ENCODE data around the gene PANX2.

Gene PANX2

GRCh38 chr22:50210378-50211139, 40.0 kb downstream of the PANX2 start:
- DNase-seq (ENCODE audit: low read depth in 4 of 4, low spot score in 1 of 4) = no peak

GRCh38 chr22:50211147-50211546, 40.6 kb downstream of the PANX2 start:
- DNase-seq (ENCODE audit: low read depth in 4 of 4, low spot score in 1 of 4) = no peak

- DNase-seq (ENCODE audit: low read depth in 4 of 4, low spot score in 1 of 4) = no peak
These were observed 42.7 kb downstream of the PANX2 start for GRCh38 chr22:50213263-50213662.

- no peak for DNase-seq (ENCODE audit: low read depth in 4 of 4, low spot score in 1 of 4)
These were observed 44.9 kb downstream of the PANX2 start for GRCh38 chr22:50215297-50216054.

- no peak for DNase-seq (ENCODE audit: low read depth in 4 of 4, low spot score in 1 of 4)
These were observed 45.6 kb downstream of the PANX2 start for GRCh38 chr22:50216055-50216683.

GRCh38 chr22:50216684-50217520, 46.4 kb downstream of the PANX2 start:
- DNase-seq (ENCODE audit: low read depth in 4 of 4, low spot score in 1 of 4) = no peak

- DNase-seq (ENCODE audit: low read depth in 4 of 4, low spot score in 1 of 4) = no peak
These were observed 47.1 kb downstream of the PANX2 start for GRCh38 chr22:50217543-50218152.

- DNase-seq (ENCODE audit: low read depth in 4 of 4, low spot score in 1 of 4) = no peak
These were observed 47.8 kb downstream of the PANX2 start for GRCh38 chr22:50218153-50218995.

GRCh38 chr22:50218996-50219727, 48.6 kb downstream of the PANX2 start:
- DNase-seq (ENCODE audit: low read depth in 4 of 4, low spot score in 1 of 4) = no peak

GRCh38 chr22:50219800-50220602, 49.5 kb downstream of the PANX2 start:
- DNase-seq (ENCODE audit: low read depth in 4 of 4, low spot score in 1 of 4) = no peak

GRCh38 chr22:50220603-50221409, 50.3 kb downstream of the PANX2 start:
- DNase-seq (ENCODE audit: low read depth in 4 of 4, low spot score in 1 of 4) = no peak

GRCh38 chr22:50221410-50222300, 51.1 kb downstream of the PANX2 start:
- DNase-seq (ENCODE audit: low read depth in 4 of 4, low spot score in 1 of 4) = no peak

GRCh38 chr22:50222508-50222907, 52.0 kb downstream of the PANX2 start:
- DNase-seq (ENCODE audit: low read depth in 4 of 4, low spot score in 1 of 4) = no peak

- no peak for DNase-seq (ENCODE audit: low read depth in 4 of 4, low spot score in 1 of 4)
These were observed 53.5 kb downstream of the PANX2 start for GRCh38 chr22:50224071-50224470.

GRCh38 chr22:50225200-50225969, 54.9 kb downstream of the PANX2 start:
- DNase-seq (ENCODE audit: low read depth in 4 of 4, low spot score in 1 of 4) = no peak
